Mammary epithelial cell (primary cell): Measurements from ENCODE around the gene FTCDNL1.

Experiments used
- CTCF ChIP-seq, 2 donors: IDR thresholded peaks in 1 of 2; conservative IDR thresholded peaks in 1 of 2; 2 replicates each; pipeline ENCODE4 v1.5.1; 2011 to 2012; ENCODE audit warnings: inconsistent platforms in 2 of 2, low read length in 2 of 2, mild to moderate bottlenecking in 2 of 2, control low read depth in 1 of 2, low read depth in 1 of 2; ENCODE audit not compliant: insufficient read depth in 1 of 2; ENCODE audit errors: extremely low read depth in 1 of 2
- EZH2 ChIP-seq: IDR thresholded peaks from 2 replicates; pipeline ENCODE4 v1.6.1; 2012; ENCODE audit warnings: low read length, inconsistent platforms, borderline replicate concordance

DNA sequence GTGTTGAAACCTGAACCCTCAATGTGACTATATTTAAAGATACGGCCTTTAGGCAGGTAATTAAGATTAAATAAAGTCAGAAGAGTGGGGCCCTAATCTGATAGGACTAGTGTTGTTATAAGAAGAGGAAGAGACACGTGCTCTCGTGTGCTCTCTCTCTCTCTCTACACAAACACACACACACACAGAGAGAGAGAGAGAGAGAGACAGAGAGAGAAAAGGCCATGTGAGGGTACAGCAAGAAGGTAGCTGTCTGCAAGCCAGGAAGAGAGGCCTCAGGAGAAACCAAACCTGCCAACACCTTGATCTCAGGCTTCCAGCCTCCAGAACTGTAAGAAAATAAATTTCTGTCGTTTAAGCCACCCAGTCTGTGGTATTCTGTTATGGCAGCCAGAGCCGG is 106.7 kb downstream of the FTCDNL1 start:
- TF ChIP-seq CTCF (conservative IDR thresholded peaks at IDR 0.05 in 1 of 2, IDR thresholded peaks at IDR 0.05 in 1 of 2; ENCODE audit: extremely low read depth in 1 of 2, insufficient read depth in 1 of 2, low read depth in 1 of 2, low read length in 2 of 2), result no peak
- TF ChIP-seq EZH2, result no peak
